G401.6 (cell line): ENCODE data around the gene DGKQ.
"Not testable (repeated sequence)": the region's sequence is repeated elsewhere in the genome, so short reads cannot be mapped to it uniquely, and the experiment has no call there.

ENCODE experiments used
- FAIRE-seq: peaks from 2 replicates; lab custom pipeline; 2012; peaks lifted over from hg19 to GRCh38; lab: Jason Lieb, UNC

The DGKQ gene

GRCh38 chr4:919004-919680, 54.2 kb downstream of the DGKQ start:
- FAIRE-seq: not testable (repeated sequence)

GRCh38 chr4:918591-918990, 54.8 kb downstream of the DGKQ start:
- FAIRE-seq: not testable (repeated sequence)

GRCh38 chr4:917992-918391, 55.4 kb downstream of the DGKQ start:
- no peak for FAIRE-seq

- no peak for FAIRE-seq
Measured at GRCh38 chr4:917466-917865, 55.9 kb downstream of the DGKQ start.

GRCh38 chr4:915595-915994, 57.8 kb downstream of the DGKQ start:
- FAIRE-seq: no peak

GRCh38 chr4:915041-915474, 58.3 kb downstream of the DGKQ start:
- FAIRE-seq: no peak

- no peak for FAIRE-seq
Measured at GRCh38 chr4:914531-914930, 58.8 kb downstream of the DGKQ start.

GRCh38 chr4:913280-913618, 60.1 kb downstream of the DGKQ start:
- no peak for FAIRE-seq

- FAIRE-seq: no peak
Measured at GRCh38 chr4:912548-913279, 60.7 kb downstream of the DGKQ start.

- FAIRE-seq: no peak
Measured at GRCh38 chr4:911871-912490, 61.4 kb downstream of the DGKQ start.

GRCh38 chr4:911221-911751, 62.1 kb downstream of the DGKQ start:
- no peak for FAIRE-seq

GRCh38 chr4:910366-911091, 62.8 kb downstream of the DGKQ start:
- FAIRE-seq: no peak

GRCh38 chr4:909821-910220, 63.5 kb downstream of the DGKQ start:
- no peak for FAIRE-seq

GRCh38 chr4:909131-909571, 64.2 kb downstream of the DGKQ start:
- no peak for FAIRE-seq
